Activated gamma-delta T cell treated with Interleukin-2 at 50 U/mL for 16 hours (primary cell): ENCODE results near the gene CREG1.
"Not testable (repeated sequence)": the region's sequence is repeated elsewhere in the genome, so short reads cannot be mapped to it uniquely, and the experiment has no call there.

Experiments used
- DNase-seq: peaks from one replicate; pipeline ENCODE4 v3.0.0-alpha.2; 2020

The CREG1 gene

DNA sequence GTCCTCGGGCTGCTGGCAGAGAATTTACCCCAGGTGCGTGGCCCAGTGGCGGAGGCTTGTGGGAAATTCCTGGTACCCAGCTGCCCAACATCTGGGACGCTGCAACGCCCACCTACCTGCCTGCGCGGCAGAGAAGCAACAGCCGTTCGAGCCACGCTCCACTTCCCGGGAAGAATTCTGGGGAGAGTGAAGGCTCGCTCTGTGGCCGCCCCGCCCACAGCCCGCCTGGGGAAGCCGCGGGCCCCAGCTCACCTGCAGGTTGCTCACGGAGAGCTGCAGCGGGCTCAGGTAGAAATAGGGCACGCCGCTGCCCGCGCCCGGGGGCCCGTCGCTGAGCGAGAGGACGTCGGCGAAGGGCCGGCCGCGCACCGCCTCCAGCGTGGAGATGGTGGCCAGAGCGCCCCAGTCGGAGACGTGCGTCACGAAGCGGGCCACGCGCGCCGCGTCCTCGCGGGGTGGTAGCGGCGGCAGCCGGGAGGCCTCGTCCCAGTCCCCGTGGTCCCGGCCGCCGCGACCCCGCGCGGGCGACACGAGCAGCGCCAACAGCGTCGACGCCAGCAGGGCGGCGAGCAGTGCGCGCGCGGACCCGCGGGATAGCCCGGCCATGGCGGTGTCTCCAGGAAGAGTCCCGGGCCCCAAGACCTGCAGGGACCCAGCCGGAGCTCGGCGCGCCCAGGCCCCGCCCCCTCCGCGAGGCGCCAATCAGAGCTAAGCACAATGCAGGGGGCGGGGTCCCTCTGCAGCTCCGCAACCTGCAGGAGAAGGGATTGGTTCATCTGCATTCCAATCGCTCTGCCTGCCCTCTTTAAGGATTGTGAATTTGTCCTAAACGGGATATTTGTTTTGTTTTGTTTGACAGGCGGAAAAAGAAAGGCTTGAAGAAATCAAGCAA, at the start of gene CREG1:
Gene CREG1, minus strand, starts transcription at position 627 of the 892 bp plus-strand sequence.
- DNase-seq: peak; percentile 86

GRCh38 chr1:167602840-167603239, 49.3 kb upstream of the CREG1 start:
- DNase-seq: no peak

DNA sequence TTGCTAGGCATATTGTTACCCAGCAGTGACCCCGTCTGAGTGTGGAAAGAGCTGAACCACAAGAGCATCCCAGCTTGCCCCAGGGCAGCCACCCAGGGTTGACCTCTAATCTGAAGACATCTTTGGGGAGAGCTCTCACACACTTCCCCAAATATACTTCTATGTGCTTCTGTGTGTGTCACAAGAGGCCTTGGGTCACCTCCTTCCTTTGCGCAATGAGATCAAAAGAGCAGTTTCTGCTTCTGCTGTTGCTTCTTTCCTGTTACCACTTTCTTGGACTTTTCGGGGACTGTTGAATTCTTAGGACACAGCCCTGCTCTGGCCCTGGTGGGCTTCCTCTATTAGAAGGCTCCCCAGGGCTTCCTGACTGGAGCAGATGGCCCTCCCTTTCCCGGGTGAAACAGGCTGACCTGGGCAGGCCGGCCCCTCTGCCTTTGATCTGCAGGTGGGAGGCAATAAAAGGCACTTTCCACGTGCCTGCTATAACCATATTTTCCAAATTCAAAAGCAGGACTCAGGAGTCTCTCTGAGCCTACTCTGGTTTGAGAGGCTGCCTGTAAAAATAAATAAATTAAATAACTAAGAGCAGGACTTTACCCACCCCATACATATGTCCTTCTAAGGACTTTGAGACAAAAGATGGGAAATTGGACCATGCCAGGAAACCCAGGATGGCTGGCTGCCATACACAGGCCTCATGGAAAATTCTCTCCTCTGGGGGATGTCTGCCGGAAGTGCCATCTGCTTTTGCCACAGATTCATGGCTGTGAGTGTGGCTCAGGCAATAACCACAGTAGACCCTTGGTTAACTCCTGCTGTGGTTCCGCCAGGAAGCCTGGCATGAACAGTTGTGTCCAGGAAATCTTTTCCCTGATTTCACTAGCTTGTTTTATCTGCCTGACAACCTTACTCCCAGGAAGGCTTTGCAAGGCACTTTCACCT, 48.2 kb upstream of the CREG1 start:
- DNase-seq: no peak

GRCh38 chr1:167599957-167600581, 46.5 kb upstream of the CREG1 start:
- peak; percentile 31 for DNase-seq

DNA sequence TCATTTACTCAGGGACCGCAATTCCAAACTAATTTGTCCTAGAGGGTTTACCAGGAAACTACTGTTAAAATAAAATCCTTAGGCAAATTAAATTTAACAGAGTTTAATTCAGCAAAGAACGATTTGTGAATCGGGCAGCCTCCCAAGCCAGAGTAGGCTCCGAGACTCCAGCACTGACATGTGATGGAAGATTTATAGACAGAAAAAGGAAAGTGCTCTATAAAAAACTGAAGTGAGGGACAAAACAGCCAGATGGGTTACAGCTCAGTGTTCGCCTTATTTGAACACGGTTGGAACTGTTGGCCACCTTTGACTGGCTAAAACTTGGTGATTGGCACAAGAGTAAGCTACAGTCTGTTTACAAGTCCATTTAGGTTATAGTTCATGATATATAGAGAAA, 41.3 kb upstream of the CREG1 start:
- DNase-seq: no peak

DNA sequence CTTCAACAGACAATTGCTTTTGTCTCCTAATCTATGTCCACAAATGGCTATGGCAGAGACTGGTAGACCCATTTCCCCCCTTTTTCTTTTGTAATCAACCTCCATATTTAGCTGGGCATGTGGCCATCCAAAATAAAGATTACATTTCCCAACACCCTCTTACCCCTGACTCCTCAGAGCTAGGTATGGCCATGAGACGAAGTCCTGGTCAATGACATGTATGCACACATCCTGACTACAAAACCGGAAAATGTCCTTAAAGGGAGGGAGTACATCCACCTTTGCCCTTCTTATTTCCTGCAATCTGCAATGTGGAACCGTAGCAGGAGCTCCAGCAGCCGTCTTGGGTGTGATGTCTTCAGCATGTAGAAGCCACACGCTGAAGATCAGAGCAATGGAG, 40.3 kb upstream of the CREG1 start:
- DNase-seq: no peak

GRCh38 chr1:167592475-167592874, 38.9 kb upstream of the CREG1 start:
- DNase-seq: no peak

DNA sequence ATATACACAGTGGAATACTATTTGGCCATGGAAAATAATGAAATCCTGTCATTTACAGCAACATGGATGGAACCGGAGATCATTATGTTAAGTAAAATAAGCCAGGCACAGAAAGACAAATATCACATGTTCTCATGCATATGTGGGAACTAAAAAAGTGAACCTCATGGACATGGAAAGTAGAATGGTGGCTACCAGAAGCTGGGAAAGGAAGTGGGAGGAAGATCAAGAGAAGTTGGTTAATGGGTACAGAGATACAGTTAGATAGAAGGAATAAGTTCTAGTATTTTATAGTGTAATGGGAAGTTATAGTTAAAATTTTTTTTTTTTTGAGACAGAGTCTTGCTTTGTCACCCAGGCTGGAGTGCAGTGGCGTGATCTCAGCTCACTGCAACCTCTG, 34.8 kb upstream of the CREG1 start:
- no peak for DNase-seq

DNA sequence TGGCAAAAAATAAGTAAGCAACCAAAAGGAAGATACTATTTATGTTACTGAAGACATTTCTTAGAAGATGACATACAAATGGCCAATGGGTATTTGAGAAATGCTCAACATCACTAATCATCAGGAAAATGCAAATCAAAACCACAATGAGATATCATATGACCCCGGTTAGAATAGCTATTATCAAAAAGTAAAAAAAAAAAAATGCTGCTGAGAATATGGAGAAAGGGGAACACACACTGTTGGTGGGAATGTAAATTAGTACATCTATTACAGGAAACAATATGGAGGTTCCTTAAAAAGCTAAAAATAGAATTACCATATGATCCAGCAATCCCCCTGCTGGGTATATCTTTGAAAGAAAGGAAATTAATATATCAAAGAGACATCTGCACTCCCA, 34.3 kb upstream of the CREG1 start:
- no peak for DNase-seq

- no peak for DNase-seq
These were observed 33.8 kb upstream of the CREG1 start for GRCh38 chr1:167587342-167587741.

- DNase-seq: no peak
These were observed 31.0 kb upstream of the CREG1 start for GRCh38 chr1:167584581-167584980.

DNA sequence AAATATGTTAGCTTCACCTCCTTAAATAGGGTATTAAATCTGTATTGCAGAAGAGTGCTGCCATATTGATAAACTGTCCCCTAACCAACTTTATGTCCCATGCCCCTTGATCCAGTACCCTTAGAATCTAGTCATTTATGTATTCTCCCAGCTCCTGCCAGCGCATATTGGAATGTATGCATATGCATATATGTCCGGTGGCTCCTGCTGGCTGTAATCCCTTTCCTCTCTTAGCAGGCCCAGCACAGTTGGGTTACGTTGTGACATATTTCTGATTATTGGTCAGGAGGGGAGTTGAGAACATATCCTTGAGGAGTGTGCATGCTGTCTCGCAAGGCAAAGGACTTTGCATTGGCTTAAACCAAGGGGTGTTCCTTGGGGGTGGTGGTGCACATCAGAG, 29.2 kb upstream of the CREG1 start:
- no peak for DNase-seq

- no peak for DNase-seq
These were observed 28.5 kb upstream of the CREG1 start for GRCh38 chr1:167582064-167582463.

- DNase-seq: no peak
These were observed 26.4 kb upstream of the CREG1 start for GRCh38 chr1:167579986-167580385.

- no peak for DNase-seq
These were observed 25.5 kb upstream of the CREG1 start for GRCh38 chr1:167578939-167579521.

- no peak for DNase-seq
These were observed 22.1 kb upstream of the CREG1 start for GRCh38 chr1:167575649-167576048.

DNA sequence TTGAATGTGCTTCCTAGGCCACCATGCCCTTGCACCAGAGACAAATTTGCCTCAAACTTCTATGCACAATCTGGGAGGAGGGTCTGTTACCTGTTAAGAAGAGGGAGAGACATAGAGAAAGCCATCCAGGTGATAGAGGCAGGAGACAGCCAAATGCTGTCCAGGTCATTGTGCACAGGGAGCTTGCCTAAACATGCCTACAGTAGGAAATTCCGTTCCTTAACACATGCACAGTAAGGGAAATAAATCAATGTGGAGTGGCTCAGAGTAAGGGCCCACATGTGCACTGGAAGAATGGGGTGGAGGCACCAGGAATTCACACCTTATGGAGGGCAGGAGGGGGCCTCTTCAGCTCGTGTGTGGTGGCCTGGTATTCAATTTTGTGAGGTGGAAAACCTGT, 19.5 kb upstream of the CREG1 start:
- DNase-seq: no peak

DNA sequence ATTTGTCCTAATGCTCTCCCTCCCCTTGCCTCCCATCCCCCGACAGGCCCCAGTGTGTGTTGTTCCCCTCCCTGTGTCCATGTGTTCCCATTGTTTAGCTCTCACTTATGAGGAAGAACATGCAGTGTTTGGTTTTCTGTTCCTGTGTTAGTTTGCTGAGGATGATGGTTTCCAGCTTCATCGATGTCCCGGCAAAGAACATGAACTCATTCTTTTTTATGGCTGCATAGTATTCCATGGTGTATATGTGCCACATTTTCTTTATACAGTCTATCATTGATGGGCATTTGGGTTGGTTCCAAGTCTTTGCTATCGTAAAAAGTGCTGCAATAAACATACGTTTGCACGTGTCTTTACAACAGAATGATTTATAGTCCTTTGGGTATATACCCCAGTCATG, 17.1 kb upstream of the CREG1 start:
- not testable (repeated sequence) for DNase-seq

DNA sequence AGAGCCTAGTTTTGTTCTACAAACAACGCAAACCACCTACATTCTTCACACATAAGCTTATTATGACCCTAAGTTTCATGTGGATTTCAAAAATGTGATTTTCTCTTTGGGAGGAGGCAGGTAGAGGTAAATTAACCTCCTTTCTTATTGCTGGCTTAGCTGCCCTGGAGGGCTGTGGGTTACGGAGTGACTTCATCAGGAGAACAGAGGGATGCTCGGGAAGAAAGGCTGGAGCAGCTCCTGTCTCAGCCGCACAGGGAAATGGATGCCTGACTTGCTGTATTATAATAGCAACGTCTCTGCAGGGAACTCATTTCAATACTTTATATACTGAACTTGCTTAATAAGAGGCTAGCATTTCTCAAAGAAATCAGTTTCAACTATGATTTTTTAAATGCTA, 14.1 kb upstream of the CREG1 start:
- no peak for DNase-seq

- no peak for DNase-seq
These were observed 13.2 kb upstream of the CREG1 start for GRCh38 chr1:167566766-167567165.

- DNase-seq: no peak
These were observed 12.4 kb upstream of the CREG1 start for GRCh38 chr1:167565922-167566321.

GRCh38 chr1:167564612-167565270, 11.2 kb upstream of the CREG1 start:
- DNase-seq: no peak
